Measurements from ENCODE around the gene STRA8.
A peak's percentile ranks its signal among the peaks of the same experiment; 100 is the strongest.
"Not testable (repeated sequence)": the region's sequence is repeated elsewhere in the genome, so short reads cannot be mapped to it uniquely, and the experiment has no call there.

The STRA8 gene

GRCh38 chr7:135205850-135206249, 27.8 kb upstream of the STRA8 start:
- no peak for DNase-seq

DNA sequence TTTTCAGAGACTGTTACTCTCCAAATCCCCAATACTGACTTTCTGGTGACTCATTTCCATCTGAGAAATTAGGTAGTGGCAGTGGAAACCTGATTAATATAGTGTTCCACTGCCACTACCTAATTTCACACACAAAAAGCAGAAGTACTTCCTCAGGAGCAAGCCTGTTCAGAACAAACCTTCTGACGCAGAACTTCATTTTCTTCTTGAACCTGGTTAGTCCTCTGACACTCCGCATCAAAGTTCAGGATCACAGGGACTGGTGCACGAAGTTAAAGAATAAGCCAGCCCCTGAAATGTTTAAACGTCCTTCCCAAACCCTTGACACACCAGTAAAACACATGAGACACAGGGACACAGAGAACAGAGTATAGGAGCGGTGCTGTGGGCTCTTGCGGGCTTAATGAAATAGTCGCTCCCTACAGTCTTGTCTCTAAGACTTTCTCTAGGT, 26.7 kb upstream of the STRA8 start:
- DNase-seq: no peak

- no peak for DNase-seq
Measured at GRCh38 chr7:135207406-135208101, 26.1 kb upstream of the STRA8 start.

GRCh38 chr7:135208102-135208793, 25.4 kb upstream of the STRA8 start:
- no peak for DNase-seq

DNA sequence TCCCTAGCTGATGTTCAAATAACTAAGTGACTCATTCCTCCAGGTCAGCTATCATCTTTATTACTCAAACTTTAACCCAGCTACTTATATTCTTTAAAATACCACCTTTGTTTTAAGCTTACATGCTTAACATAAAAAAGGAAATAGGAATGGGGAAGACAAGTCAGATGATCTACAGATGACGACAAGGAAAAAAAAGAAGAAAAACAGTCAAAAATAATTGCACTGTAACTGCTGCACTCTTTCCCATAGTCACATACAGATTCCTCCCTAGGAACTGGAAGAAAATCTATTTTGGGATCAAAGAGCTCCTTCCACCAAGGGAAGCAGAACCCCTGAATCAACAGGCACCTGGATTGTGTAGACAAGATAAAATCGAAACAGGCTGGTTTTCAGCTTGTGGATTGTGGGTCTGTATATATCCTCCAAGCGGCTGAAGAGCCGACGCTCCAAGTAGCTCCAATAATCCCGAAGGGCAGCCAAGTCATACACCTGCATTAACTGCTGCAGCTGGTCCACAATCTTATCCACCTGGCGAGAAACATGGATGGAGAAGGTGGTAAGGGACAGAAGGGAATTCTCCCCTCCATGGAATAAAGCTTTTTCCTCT, 24.3 kb upstream of the STRA8 start:
- DNase-seq: no peak

DNA sequence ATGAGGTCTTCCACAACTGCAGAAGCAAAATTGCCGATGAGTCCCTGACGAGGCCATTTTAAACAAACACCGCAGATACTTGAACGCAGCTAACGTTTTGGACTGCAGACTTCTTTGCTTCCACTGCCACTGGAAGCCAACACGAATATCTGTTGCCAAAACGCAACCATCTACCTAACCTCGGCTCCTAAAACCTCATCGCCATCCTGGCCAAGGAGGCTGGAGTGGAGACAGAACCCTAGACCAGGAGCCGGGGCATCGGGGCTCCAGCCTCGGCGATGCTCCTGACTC, 22.8 kb upstream of the STRA8 start:
- no peak for DNase-seq

- DNase-seq: peak; percentile 51
Measured at GRCh38 chr7:135211179-135211945, 22.3 kb upstream of the STRA8 start, which contains the start of gene WDR91. Gene WDR91, minus strand, starts transcription at chr7:135211526. Its CDS starts 24 bp downstream, at chr7:135211502.

- DNase-seq: not testable (repeated sequence)
Measured at GRCh38 chr7:135211946-135212685, 21.5 kb upstream of the STRA8 start.

DNA sequence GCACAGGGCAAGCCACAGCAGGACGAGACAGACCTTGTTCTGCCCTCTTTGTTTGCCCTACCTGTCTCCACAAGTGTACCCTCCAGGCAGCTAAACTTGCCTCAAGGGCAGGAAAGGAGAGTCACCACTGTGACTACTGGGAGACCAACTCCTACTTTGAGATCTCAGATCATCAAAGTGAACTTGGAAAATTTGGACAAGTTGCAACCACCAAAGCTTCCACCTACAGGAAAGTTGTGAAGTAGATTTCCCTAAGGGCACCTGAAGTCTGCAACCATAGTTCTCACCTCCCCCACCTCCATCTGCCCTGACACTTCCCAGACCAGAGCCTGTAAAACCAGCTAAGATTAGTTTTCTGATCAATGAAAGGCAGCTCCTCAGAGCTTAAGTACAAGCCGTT, 19.8 kb upstream of the STRA8 start:
- DNase-seq: no peak

DNA sequence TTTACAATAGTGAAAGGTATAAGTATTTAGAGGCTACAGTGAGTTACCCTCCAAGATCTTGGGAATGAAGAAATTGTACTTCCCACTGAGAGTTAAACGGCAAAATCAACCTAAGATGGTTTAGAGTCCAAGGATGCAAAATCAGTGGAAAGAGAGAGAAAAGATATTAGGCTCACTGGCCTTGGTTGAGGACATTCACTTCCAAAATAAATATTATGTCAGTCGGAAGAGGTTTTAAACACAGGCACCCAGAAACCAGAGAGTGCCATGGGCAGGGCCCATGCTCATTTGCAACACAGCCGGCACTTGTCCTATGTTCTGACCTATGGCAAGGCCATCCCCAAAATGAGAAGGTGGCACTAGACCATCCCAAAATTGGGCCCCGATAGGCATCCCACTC, 18.5 kb upstream of the STRA8 start:
- no peak for DNase-seq

GRCh38 chr7:135215698-135216097, 17.9 kb upstream of the STRA8 start:
- no peak for DNase-seq

DNA sequence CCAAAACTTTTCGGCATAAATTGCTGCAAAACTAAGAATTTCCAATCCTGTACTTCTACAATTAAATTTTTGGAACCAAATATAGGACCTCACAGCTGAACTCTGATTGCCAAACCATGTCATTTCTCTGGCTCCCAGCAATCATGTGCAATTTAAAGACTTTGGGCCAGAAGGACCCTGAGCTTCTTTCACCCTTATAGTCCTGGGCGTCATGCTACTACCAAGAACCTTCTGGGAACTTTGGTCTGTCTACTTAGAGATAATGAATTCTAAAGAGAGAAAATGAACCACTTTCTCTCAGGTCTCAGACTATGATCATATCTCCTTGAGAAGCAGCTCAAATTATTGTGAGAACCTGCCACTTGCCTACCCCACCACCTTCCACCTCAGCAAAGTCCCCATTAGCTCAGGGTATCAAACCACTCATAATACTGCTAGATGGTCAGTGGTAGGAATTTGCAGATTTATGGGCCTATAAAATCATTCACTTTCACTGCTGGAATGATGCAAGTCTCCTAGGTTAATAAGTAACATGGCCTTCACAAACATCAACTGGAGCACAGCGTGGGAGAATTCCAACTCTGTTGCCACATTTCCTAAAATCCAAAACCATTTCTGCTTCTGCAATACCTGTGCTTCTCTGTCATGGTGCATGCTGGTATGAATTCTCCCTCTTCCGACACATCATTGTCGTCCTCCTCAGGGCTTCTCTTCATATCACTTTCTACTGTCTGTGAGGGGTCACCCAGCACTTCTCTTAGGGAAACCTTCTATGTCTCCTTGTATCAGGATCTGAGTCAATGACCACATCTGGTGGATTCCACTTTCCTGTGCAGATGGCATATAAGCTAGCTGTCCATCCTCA, 15.8 kb upstream of the STRA8 start:
- no peak for DNase-seq

GRCh38 chr7:135224027-135224426, 9.6 kb upstream of the STRA8 start:
- no peak for DNase-seq

GRCh38 chr7:135231686-135232085, 2.0 kb upstream of the STRA8 start:
- DNase-seq: no peak

DNA sequence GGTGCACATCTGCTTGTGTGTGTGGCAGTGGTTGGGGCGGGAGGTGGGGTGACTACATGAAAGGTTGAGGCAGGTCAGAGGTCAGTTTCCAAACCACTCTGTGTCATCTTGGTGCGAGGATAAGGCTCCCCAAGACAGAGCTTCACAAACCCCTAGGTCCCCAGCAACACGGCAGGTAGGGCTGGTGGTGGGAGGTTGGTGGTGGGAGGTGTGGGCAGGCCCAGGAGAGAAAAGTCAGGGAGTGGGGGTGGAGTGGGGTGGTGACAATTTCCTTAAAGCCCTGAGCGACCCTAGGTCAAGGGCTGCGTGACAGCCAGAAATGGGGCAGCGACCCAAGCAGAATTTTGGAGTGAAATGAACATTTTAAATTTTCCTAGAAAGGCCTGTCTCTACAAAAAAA, 1.6 kb upstream of the STRA8 start:
- no peak for DNase-seq

DNA sequence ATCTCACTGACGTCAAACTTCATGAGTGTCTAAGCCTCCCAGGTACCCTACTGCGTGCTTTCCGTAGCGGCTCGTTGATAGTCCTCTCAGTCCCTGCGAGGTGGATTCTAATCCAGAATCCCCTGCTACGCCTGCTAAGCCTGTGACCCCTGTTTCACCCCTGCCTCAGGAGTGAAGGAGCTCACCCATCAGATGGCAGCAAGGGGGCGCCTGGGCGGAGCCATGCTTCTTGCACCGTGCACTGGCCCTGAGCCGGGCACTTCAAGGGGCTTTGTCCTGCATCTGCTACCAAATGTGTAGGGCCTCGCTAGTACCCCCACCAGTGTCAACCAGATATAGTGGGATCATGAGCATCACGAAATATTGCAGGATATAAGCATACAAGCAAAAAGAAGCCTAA, 918 bp upstream of the STRA8 start:
- DNase-seq: no peak

- DNase-seq: not testable (repeated sequence)
Measured at GRCh38 chr7:135234095-135234494, 457 bp downstream of the STRA8 start.

DNA sequence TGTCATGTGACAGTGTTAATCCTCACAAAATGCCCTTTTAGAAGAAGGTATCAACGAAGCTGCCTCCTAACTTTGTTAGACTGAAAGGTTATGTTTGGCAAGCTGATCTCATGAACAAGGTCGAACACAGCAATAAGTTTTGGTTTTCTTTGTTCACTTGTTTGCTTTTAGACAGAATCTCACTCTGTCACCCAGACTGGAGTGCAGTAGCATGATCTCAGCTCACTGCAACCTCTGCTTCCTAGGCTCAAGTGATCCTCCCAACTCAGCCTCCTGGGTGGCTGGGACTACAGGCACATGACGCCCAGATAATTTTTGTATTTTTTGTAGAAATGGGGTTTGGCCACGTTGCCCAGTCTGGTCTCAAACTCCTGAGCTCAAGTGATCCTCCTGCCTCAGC, 1.1 kb downstream of the STRA8 start:
- no peak for DNase-seq

DNA sequence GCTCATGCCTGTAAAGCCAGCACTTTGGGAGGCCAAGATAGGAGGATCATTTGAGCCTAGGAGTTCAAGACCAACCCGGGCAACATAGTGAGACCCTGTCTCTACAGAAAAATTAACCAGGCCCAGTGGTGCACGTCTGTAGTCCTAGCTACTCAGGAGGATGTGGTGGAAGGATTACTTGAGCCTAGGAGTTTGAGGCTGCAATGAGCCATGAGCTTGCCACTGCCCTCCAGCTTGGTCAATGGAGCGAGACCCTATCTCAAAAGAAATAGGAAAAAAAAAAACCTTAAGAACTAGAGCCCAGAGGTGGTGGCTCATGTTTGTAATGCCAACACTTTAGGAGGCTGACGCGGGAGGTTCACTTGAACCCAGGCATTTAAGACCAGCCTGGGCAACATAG, 2.2 kb downstream of the STRA8 start:
- no peak for DNase-seq

GRCh38 chr7:135236727-135237126, 3.1 kb downstream of the STRA8 start:
- no peak for DNase-seq

GRCh38 chr7:135238112-135238744, 4.6 kb downstream of the STRA8 start:
- DNase-seq: no peak

All from NCI-H226 (cell line).